Prostate gland (tissue), 2 donors: ENCODE measurements around the gene ZNF585A.

ENCODE experiments used
- CTCF ChIP-seq, 4 experiments: fragments of 200-600 bp in 2 of 4; fragments of 450-650 bp in 2 of 4; sonication (generic) in 2 of 4; IDR thresholded peaks; 1 replicate in 3 of 4; 2 replicates in 1 of 4; pipeline ENCODE4 v1.5.1; 2016 to 2019; ENCODE audit warnings: antibody characterized with exemption in 4 of 4, mild to moderate bottlenecking in 2 of 4, moderate library complexity in 2 of 4
- POLR2A ChIP-seq: fragments of 450-650 bp; IDR thresholded peaks from one replicate; pipeline ENCODE4 v1.6.1; 2016; ENCODE audit warnings: antibody characterized with exemption, mild to moderate bottlenecking
- POLR2AphosphoS5 ChIP-seq: sonication (generic); formaldehyde crosslinking; IDR thresholded peaks from one replicate; pipeline ENCODE4 v1.6.1; 2017; ENCODE audit warnings: antibody characterized with exemption

DNA sequence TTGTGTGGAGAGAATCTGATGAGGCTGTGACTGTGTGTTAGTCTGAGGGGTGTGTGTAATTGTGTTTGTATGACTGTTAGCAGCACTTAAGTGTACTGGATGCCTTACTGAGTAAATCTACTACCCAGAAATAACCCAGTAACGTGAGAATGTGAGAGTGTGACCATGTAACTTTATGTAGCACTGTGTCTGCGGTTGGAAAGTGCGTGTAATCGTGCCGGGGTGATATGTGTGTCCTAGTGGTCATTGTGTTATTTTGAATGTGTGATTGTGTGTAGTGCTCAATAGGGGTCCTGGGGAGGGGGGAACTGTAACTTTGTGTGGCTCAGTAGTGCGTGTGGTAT lies 46.1 kb upstream of the ZNF585A start:
- TF ChIP-seq CTCF (IDR thresholded peaks at IDR 0.05) (no peak), POLR2A (no peak), POLR2AphosphoS5 (no peak)
